Panc1 (cell line): ENCODE results near the gene GREB1L. TPM values are rescaled to one million over a fixed set of nuclear protein-coding genes. Genes with fewer than 3 reads are reported as not detected.

ENCODE experiments used
- ATAC-seq: fragments of 200-7000 bp; cut with Tn5 transposase; 2 replicates; pipeline ENCODE4 v1.9.1; 2020; ENCODE audit warnings: mild to moderate bottlenecking, moderate library complexity
- BruUV-seq: library from RNA; stranded (reverse); fragments of 400-500 nt; replicated peaks from 2 replicates; lab custom pipeline; 2021; lab: Mats Ljungman, UMichigan
- CTCF ChIA-PET: fragments of 300-600 bp; sonication (Branson Sonifier 250); formaldehyde crosslinking; loops from one replicate; lab custom pipeline; 2022; ENCODE audit warnings: antibody characterized with exemption; lab: Charles Lee
- POLR2A ChIA-PET: fragments of 300-600 bp; sonication (Branson Sonifier 250); formaldehyde crosslinking; loops from one replicate; lab custom pipeline; 2022; ENCODE audit warnings: antibody characterized with exemption; lab: Charles Lee
- DNase-seq: peaks from one replicate; pipeline ENCODE4 v3.0.0-alpha.2; 2010; ENCODE audit warnings: low read depth, low spot score
- H3K27ac ChIP-seq: 2 replicates; pipeline ENCODE4 v1.5.1; 2011; ENCODE audit warnings: mild to moderate bottlenecking, low read length, inconsistent platforms
- H3K27me3 ChIP-seq: fragments of 200-500 bp; sonication (Bioruptor generic); 2 replicates; pipeline ENCODE4 v1.6.0; 2014; ENCODE audit warnings: low read length, inconsistent platforms; ENCODE audit not compliant: control insufficient read depth, insufficient read depth
- H3K36me3 ChIP-seq: fragments of 200-500 bp; sonication (Bioruptor generic); 2 replicates; pipeline ENCODE4 v1.5.1; 2014; ENCODE audit warnings: inconsistent platforms, mild to moderate bottlenecking, low read length, moderate library complexity; ENCODE audit not compliant: control insufficient read depth, insufficient read depth
- H3K4me1 ChIP-seq: 2 replicates; pipeline ENCODE4 v1.5.1; 2011; ENCODE audit warnings: inconsistent platforms, mild to moderate bottlenecking, low read length, moderate library complexity; ENCODE audit not compliant: control insufficient read depth, insufficient read depth
- H3K4me3 ChIP-seq, 2 experiments: 2 replicates each; pipeline ENCODE4 v1.5.1; 2011 to 2012; ENCODE audit warnings: low read depth in 2 of 2, low read length in 2 of 2, mild to moderate bottlenecking in 2 of 2, inconsistent platforms in 1 of 2, moderate library complexity in 1 of 2
- H3K9me3 ChIP-seq: fragments of 200-500 bp; sonication (Bioruptor generic); 2 replicates; pipeline ENCODE4 v1.5.1; 2014; ENCODE audit warnings: low read depth, mild to moderate bottlenecking, inconsistent platforms, low read length, moderate library complexity; ENCODE audit not compliant: control insufficient read depth, insufficient read depth
- POLR2AphosphoS5 ChIP-seq: IDR thresholded peaks from 2 replicates; pipeline ENCODE4 v1.6.1; 2012; ENCODE audit warnings: mild to moderate bottlenecking, low read depth, low read length, moderate library complexity
- SIN3A ChIP-seq: IDR thresholded peaks from 2 replicates; pipeline ENCODE4 v1.6.1; 2012; ENCODE audit warnings: low read depth, mild to moderate bottlenecking, low read length, moderate library complexity, borderline replicate concordance; ENCODE audit not compliant: insufficient read depth
- TCF7L2 ChIP-seq: IDR thresholded peaks from 2 replicates; pipeline ENCODE4 v1.6.1; 2011; ENCODE audit warnings: mild to moderate bottlenecking, low read depth, low read length, inconsistent platforms
- in situ Hi-C: cut with HindIII; loops from 2 replicates; pipeline ENCODE4 v1.10.0; 2016; ENCODE audit warnings: low sequenced_read_pairs, low pct_unique_long_range_greater_than_20kb
- intact Hi-C: fragments of 100-400 bp; cut with micrococcal nuclease; formaldehyde crosslinking; loops from one replicate; pipeline ENCODE4 v1.10.0; 2022; ENCODE audit not compliant: unreplicated experiment
- total RNA-seq: library from RNA; stranded (reverse); gene quantifications from one replicate; pipeline ENCODE4 v1.2.1, GENCODE V29; 2021; ENCODE audit not compliant: unreplicated experiment
- TF ChIP-seq, protein P1 (sequence below): fragments of 450-650 bp; IDR thresholded peaks from 2 replicates; pipeline ENCODE4 v1.5.1; 2017; ENCODE audit warnings: mild to moderate bottlenecking
- TF ChIP-seq, protein P2 (sequence below), 2 experiments: IDR thresholded peaks; 2 replicates each; pipeline ENCODE4 v1.6.1; 2011 to 2012; ENCODE audit warnings: low read depth in 2 of 2, control low read depth in 1 of 2, low read length in 1 of 2, mild to moderate bottlenecking in 1 of 2, moderate library complexity in 1 of 2; ENCODE audit not compliant: insufficient read depth in 1 of 2

The GREB1L gene
- total RNA-seq, 1 experiment from 2014 or later, result 11.0 TPM

DNA sequence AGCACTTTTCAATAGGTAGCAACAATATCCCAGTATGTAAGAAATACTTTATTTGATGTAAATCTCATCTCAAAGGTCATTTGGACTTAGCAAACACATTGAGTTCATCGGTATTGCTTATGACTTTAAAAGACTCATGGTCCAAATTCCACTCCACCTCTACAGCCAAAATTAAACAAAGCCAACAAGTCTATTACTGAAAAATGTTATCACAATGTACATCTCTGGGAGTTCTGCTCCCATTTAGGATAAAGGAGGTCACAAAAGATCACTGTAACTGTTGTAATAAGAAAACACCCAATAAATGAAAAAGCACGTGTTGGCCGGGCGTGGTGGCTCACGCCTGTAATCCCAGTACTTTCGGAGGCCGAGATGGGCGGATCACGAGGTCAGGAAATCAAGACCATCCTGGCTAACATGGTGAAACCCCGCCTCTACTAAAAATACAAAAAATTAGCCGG lies 308.5 kb downstream of the GREB1L start:
- ChIA-PET CTCF (no interaction called here), POLR2A (no interaction called here)
- DNase-seq, result no peak
- no peaks in the 10 kb centered on the region for H3K36me3 ChIP-seq
- H3K27me3 ChIP-seq, result no peaks in the 10 kb centered on the region
- H3K4me3 ChIP-seq, result no peak overlapping the region
- TF ChIP-seq, protein P1, sequence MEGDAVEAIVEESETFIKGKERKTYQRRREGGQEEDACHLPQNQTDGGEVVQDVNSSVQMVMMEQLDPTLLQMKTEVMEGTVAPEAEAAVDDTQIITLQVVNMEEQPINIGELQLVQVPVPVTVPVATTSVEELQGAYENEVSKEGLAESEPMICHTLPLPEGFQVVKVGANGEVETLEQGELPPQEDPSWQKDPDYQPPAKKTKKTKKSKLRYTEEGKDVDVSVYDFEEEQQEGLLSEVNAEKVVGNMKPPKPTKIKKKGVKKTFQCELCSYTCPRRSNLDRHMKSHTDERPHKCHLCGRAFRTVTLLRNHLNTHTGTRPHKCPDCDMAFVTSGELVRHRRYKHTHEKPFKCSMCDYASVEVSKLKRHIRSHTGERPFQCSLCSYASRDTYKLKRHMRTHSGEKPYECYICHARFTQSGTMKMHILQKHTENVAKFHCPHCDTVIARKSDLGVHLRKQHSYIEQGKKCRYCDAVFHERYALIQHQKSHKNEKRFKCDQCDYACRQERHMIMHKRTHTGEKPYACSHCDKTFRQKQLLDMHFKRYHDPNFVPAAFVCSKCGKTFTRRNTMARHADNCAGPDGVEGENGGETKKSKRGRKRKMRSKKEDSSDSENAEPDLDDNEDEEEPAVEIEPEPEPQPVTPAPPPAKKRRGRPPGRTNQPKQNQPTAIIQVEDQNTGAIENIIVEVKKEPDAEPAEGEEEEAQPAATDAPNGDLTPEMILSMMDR, result no peak
- TF ChIP-seq POLR2AphosphoS5 (no peak), TCF7L2 (no peak), SIN3A (no peak)
- TF ChIP-seq, protein P2, sequence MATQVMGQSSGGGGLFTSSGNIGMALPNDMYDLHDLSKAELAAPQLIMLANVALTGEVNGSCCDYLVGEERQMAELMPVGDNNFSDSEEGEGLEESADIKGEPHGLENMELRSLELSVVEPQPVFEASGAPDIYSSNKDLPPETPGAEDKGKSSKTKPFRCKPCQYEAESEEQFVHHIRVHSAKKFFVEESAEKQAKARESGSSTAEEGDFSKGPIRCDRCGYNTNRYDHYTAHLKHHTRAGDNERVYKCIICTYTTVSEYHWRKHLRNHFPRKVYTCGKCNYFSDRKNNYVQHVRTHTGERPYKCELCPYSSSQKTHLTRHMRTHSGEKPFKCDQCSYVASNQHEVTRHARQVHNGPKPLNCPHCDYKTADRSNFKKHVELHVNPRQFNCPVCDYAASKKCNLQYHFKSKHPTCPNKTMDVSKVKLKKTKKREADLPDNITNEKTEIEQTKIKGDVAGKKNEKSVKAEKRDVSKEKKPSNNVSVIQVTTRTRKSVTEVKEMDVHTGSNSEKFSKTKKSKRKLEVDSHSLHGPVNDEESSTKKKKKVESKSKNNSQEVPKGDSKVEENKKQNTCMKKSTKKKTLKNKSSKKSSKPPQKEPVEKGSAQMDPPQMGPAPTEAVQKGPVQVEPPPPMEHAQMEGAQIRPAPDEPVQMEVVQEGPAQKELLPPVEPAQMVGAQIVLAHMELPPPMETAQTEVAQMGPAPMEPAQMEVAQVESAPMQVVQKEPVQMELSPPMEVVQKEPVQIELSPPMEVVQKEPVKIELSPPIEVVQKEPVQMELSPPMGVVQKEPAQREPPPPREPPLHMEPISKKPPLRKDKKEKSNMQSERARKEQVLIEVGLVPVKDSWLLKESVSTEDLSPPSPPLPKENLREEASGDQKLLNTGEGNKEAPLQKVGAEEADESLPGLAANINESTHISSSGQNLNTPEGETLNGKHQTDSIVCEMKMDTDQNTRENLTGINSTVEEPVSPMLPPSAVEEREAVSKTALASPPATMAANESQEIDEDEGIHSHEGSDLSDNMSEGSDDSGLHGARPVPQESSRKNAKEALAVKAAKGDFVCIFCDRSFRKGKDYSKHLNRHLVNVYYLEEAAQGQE (IDR thresholded peaks at IDR 0.05; ENCODE audit: insufficient read depth in 1 of 2, low read depth in 2 of 2, low read length in 1 of 2), result no peak
- no peaks in the 10 kb centered on the region for H3K9me3 ChIP-seq
- H3K27ac ChIP-seq, result no peak overlapping the region
- in situ Hi-C loops, result no loop called here
- ATAC-seq, result no peak
- BruUV-seq, result no TSS peak
- H3K4me1 ChIP-seq, result no peaks in the 10 kb centered on the region
- intact Hi-C loops, result no loop called here

DNA sequence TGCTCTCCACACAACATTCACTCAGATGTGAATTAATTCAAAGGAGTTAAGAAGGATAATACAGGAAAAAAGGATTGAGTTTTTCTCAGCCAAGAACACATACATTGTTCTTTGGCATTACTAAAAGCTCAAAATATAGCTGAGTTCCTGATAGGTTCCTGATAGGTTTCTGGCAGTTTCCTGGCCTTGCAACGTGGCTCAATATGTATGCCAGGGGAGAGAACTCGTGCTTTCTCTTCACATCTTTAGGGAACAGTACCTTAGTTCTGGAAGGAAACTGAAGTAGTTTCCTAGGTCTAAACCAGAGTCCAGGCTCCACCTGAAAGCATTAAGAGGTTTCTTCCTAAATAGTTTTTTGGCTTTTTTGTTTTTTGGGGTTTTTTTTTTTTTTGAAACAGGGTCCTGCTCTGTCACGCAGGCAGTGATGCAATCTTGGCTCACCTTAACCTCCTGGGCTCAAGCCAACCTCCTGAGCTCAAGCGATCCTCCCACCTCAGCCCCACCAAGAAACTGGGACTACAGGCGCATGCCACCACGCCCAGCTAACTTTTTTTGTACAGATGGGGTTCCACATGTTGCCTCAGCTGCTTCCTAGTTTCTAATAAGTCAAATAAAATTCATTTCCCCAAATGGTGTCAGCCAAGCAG lies 315.7 kb downstream of the GREB1L start:
- Histone ChIP-seq H3K4me3 (no peak overlapping the region), H3K36me3 (peaks cover 15% of the 10 kb centered on the region; the same call in 1 of the 2 replicates), H3K27ac (no peak overlapping the region), H3K27me3 (no peaks in the 10 kb centered on the region), H3K9me3 (no peaks in the 10 kb centered on the region), H3K4me1 (no peaks in the 10 kb centered on the region)
- in situ Hi-C loops, result no loop called here
- BruUV-seq, result no TSS peak
- POLR2A ChIA-PET, result no interaction called here
- intact Hi-C loops, result no loop called here
- TF ChIP-seq, protein P1, result no peak
- TF ChIP-seq SIN3A (no peak), TCF7L2 (no peak), POLR2AphosphoS5 (no peak)
- TF ChIP-seq, protein P2 (IDR thresholded peaks at IDR 0.05; ENCODE audit: insufficient read depth in 1 of 2, low read depth in 2 of 2, low read length in 1 of 2), result no peak
- CTCF ChIA-PET, result no interaction called here
- no peak for ATAC-seq
- no peak for DNase-seq
